Smooth muscle cell (in vitro differentiated cells): ENCODE results near the gene IL13. TPM values are rescaled to one million over a fixed set of nuclear protein-coding genes. Genes with fewer than 3 reads are reported as not detected.
"Not testable (repeated sequence)": the region's sequence is repeated elsewhere in the genome, so short reads cannot be mapped to it uniquely, and the experiment has no call there.

Experiments used
- DNase-seq: peaks from one replicate; lab custom pipeline; 2025; ENCODE audit not compliant: unreplicated experiment; lab: John Stamatoyannopoulos, UW
- H2AFZ ChIP-seq: fragments of 200-600 bp; sonication (generic); 2 replicates; pipeline ENCODE4 v1.6.0; 2016; ENCODE audit warnings: antibody characterized with exemption, low read depth, mild to moderate bottlenecking
- H3F3A ChIP-seq: fragments of 200-600 bp; sonication (generic); 2 replicates; pipeline ENCODE4 v1.6.0; 2017; ENCODE audit warnings: antibody characterized with exemption, low read depth
- H3K27ac ChIP-seq: fragments of 200-600 bp; sonication (generic); 2 replicates; pipeline ENCODE4 v1.5.1; 2016; ENCODE audit warnings: low read depth, mild to moderate bottlenecking
- H3K27me3 ChIP-seq: fragments of 200-600 bp; sonication (generic); 2 replicates; pipeline ENCODE4 v1.6.1; 2016; ENCODE audit warnings: low read depth, mild to moderate bottlenecking
- H3K36me3 ChIP-seq: fragments of 200-600 bp; sonication (generic); 2 replicates; pipeline ENCODE4 v1.5.1; 2016; ENCODE audit warnings: low read depth
- H3K4me1 ChIP-seq: fragments of 200-600 bp; sonication (generic); 2 replicates; pipeline ENCODE4 v1.5.1; 2016; ENCODE audit warnings: low read depth
- H3K4me2 ChIP-seq: fragments of 200-600 bp; sonication (generic); 2 replicates; pipeline ENCODE4 v1.6.0; 2016; ENCODE audit warnings: mild to moderate bottlenecking
- H3K4me3 ChIP-seq: fragments of 200-600 bp; sonication (generic); 2 replicates; pipeline ENCODE4 v1.5.1; 2016; ENCODE audit warnings: mild to moderate bottlenecking
- H3K79me2 ChIP-seq: fragments of 200-600 bp; sonication (generic); 2 replicates; pipeline ENCODE4 v1.6.0; 2016; ENCODE audit warnings: low read depth, mild to moderate bottlenecking
- H3K9ac ChIP-seq: fragments of 200-600 bp; sonication (generic); 2 replicates; pipeline ENCODE4 v1.6.0; 2016; ENCODE audit warnings: low read depth
- H3K9me3 ChIP-seq: fragments of 200-600 bp; sonication (generic); replicated peaks from 2 replicates; pipeline ENCODE4 v1.5.1; 2016; ENCODE audit warnings: low read depth
- H4K20me1 ChIP-seq: fragments of 200-600 bp; sonication (generic); 2 replicates; pipeline ENCODE4 v1.6.0; 2016; ENCODE audit warnings: low read depth
- CTCF ChIP-seq: fragments of 200-600 bp; sonication (generic); IDR thresholded peaks from 2 replicates; pipeline ENCODE4 v1.5.1; 2017; ENCODE audit warnings: borderline replicate concordance, mild to moderate bottlenecking, antibody characterized with exemption; ENCODE audit not compliant: insufficient read depth, poor library complexity, severe bottlenecking
- WGBS: methylation state at CpG from one replicate; pipeline ENCODE4 v1.1.7; 2016; ENCODE audit warnings: low lambda C conversion rate; 5-methylcytosine and 5-hydroxymethylcytosine counted together
- polyA plus RNA-seq: library from polyadenylated mRNA; unstranded; fragments of >200 nt; fragmentation: Nextera tagmentation; extraction: Ambion mirVana; gene quantifications from 2 replicates; pipeline ENCODE4 v1.2.1, GENCODE V29; 2016
- total RNA-seq: library from RNA; depleted of rRNA; stranded (reverse); fragments of >200 nt; gene quantifications from 2 replicates; pipeline ENCODE4 v1.2.3, GENCODE V29; 2014

Gene IL13
- total and polyA plus RNA-seq, 2 experiments from 2014 or later: 0.18 TPM; not detected in 1

- H4K20me1 ChIP-seq: no peaks in the 10 kb centered on the region
- H3K79me2 ChIP-seq: no peaks in the 10 kb centered on the region
- no peaks in the 10 kb centered on the region for H3K4me1 ChIP-seq
- no peak for DNase-seq
- H3K9me3 ChIP-seq: no peaks in the 10 kb centered on the region
- H3K27me3 ChIP-seq: no peaks in the 10 kb centered on the region
- no peak overlapping the region for H3K4me3 ChIP-seq
- no peaks in the 10 kb centered on the region for H3F3A ChIP-seq
- no peak overlapping the region for H2AFZ ChIP-seq
- H3K9ac ChIP-seq: no peak overlapping the region
- TF ChIP-seq CTCF: no peak
- no peak overlapping the region for H3K4me2 ChIP-seq
- no peak overlapping the region for H3K27ac ChIP-seq
- H3K36me3 ChIP-seq: peaks cover 3% of the 10 kb centered on the region
Observed at GRCh38 chr5:132622608-132623007, 35.4 kb upstream of the IL13 start.

- Histone ChIP-seq H3K4me2 (no peak overlapping the region), H3K27ac (no peak overlapping the region), H3K4me3 (no peak overlapping the region), H3K9ac (no peak overlapping the region), H3K9me3 (no peaks in the 10 kb centered on the region), H3K36me3 (no peaks in the 10 kb centered on the region), H3F3A (no peaks in the 10 kb centered on the region), H3K27me3 (no peaks in the 10 kb centered on the region), H4K20me1 (no peaks in the 10 kb centered on the region), H3K79me2 (no peaks in the 10 kb centered on the region), H2AFZ (no peak overlapping the region), H3K4me1 (no peaks in the 10 kb centered on the region)
- 90% methylated on average over 2 of the region's 2 CpGs for WGBS
- DNase-seq: no peak
- no peak for TF ChIP-seq CTCF
Observed at GRCh38 chr5:132627470-132627869, 30.5 kb upstream of the IL13 start.

- Histone ChIP-seq H4K20me1 (no peaks in the 10 kb centered on the region), H3F3A (no peaks in the 10 kb centered on the region), H3K4me3 (no peak overlapping the region), H3K79me2 (no peaks in the 10 kb centered on the region), H3K4me2 (no peak overlapping the region), H3K36me3 (no peaks in the 10 kb centered on the region), H3K9me3 (no peaks in the 10 kb centered on the region), H2AFZ (no peak overlapping the region), H3K4me1 (no peaks in the 10 kb centered on the region), H3K9ac (no peak overlapping the region), H3K27me3 (no peaks in the 10 kb centered on the region), H3K27ac (no peak overlapping the region)
- TF ChIP-seq CTCF: no peak
- DNase-seq: no peak
- WGBS: 93% methylated on average over 2 of the region's 2 CpGs
Observed at GRCh38 chr5:132628814-132629213, 29.2 kb upstream of the IL13 start.

- DNase-seq: no peak
- no peak overlapping the region for H3K27ac ChIP-seq
- H4K20me1 ChIP-seq: no peaks in the 10 kb centered on the region
- H3F3A ChIP-seq: no peaks in the 10 kb centered on the region
- H3K79me2 ChIP-seq: no peaks in the 10 kb centered on the region
- H3K27me3 ChIP-seq: no peaks in the 10 kb centered on the region
- H2AFZ ChIP-seq: no peak overlapping the region
- 94% methylated on average over 5 of the region's 5 CpGs for WGBS
- H3K4me2 ChIP-seq: no peak overlapping the region
- H3K9me3 ChIP-seq: no peaks in the 10 kb centered on the region
- no peak overlapping the region for H3K9ac ChIP-seq
- TF ChIP-seq CTCF: no peak
- H3K36me3 ChIP-seq: no peaks in the 10 kb centered on the region
- no peaks in the 10 kb centered on the region for H3K4me1 ChIP-seq
- no peak overlapping the region for H3K4me3 ChIP-seq
Observed at GRCh38 chr5:132629230-132629944, 28.6 kb upstream of the IL13 start.

- H3K4me1 ChIP-seq, H4K20me1 ChIP-seq, H3K9me3 ChIP-seq, H3K4me3 ChIP-seq, H3K27ac ChIP-seq, H3K4me2 ChIP-seq, H3K36me3 ChIP-seq, DNase-seq, H3K9ac ChIP-seq, H3F3A ChIP-seq, H3K27me3 ChIP-seq, H3K79me2 ChIP-seq, H2AFZ ChIP-seq: not testable (repeated sequence)
- WGBS: 96% methylated on average over 4 of the region's 4 CpGs
Observed at GRCh38 chr5:132633587-132633986, 24.4 kb upstream of the IL13 start.
